HCT116 (cell line): Measurements from ENCODE around the gene CA11. TPM values are rescaled to one million over a fixed set of nuclear protein-coding genes. Genes with fewer than 3 reads are reported as not detected.
A peak's percentile ranks its signal among the peaks of the same experiment; 100 is the strongest.

ENCODE experiments used
- ATAC-seq: fragments of 200-7000 bp; cut with Tn5 transposase; 2 replicates; pipeline ENCODE4 v1.9.1; 2020; ENCODE audit warnings: mild to moderate bottlenecking, moderate library complexity
- BruUV-seq: library from RNA; stranded (reverse); fragments of 400-500 nt; replicated peaks from 2 replicates; lab custom pipeline; 2021; lab: Mats Ljungman, UMichigan
- CTCF ChIA-PET: fragments of 300-600 bp; sonication (Branson Sonifier 250); formaldehyde crosslinking; loops from one replicate; lab custom pipeline; 2021; ENCODE audit warnings: antibody characterized with exemption; lab: Charles Lee
- POLR2A ChIA-PET: fragments of 300-600, 350-600 bp; sonication (Branson Sonifier 250); formaldehyde crosslinking; loops from one replicate; lab custom pipeline; 2021; ENCODE audit warnings: antibody characterized with exemption; lab: Charles Lee
- RAD21 ChIA-PET, 2 experiments: fragments of 300-600 bp; sonication (Branson Sonifier 250); formaldehyde crosslinking; loops; one replicate each; lab custom pipeline; 2023; ENCODE audit warnings: low total read pairs in 2 of 2; ENCODE audit not compliant: uncharacterized antibody in 2 of 2, unreplicated experiment in 2 of 2, low non-redundant PET in 1 of 2; lab: Charles Lee
- DNase-seq: peaks from one replicate; pipeline ENCODE4 v3.0.0-alpha.2; 2010; ENCODE audit warnings: low read depth, low spot score
- H2AFZ ChIP-seq: fragments of 200-600 bp; shearing (Covaris generic), sonication (generic); 2 replicates; pipeline ENCODE4 v1.6.1; 2017; ENCODE audit warnings: low read depth, mixed run types, mixed read lengths, antibody characterized with exemption, low read length; ENCODE audit not compliant: poor library complexity, severe bottlenecking
- H3K27ac ChIP-seq: 2 replicates; pipeline ENCODE4 v1.5.1; 2012; ENCODE audit warnings: low read depth, low read length
- H3K27me3 ChIP-seq: fragments of 200-600 bp; sonication (generic); 2 replicates; pipeline ENCODE4 v1.6.1; 2016; ENCODE audit warnings: mixed run types, low read length, mixed read lengths; ENCODE audit not compliant: insufficient read depth
- H3K36me3 ChIP-seq, 2 experiments: fragments of 200-500 bp in 1 of 2; fragments of 200-600 bp in 1 of 2; sonication (Bioruptor generic) in 1 of 2; sonication (generic) in 1 of 2; 2 replicates each; pipeline versions ENCODE4 v1.5.1 to v1.6.1; 2014 to 2016; ENCODE audit warnings: low read length in 2 of 2, inconsistent platforms in 1 of 2, mixed read lengths in 1 of 2, mixed run types in 1 of 2; ENCODE audit not compliant: insufficient read depth in 2 of 2, control insufficient read depth in 1 of 2
- H3K4me1 ChIP-seq, 2 experiments: fragments of 200-600 bp in 1 of 2; sonication (generic) in 1 of 2; 2 replicates each; pipeline versions ENCODE4 v1.5.1 to v1.6.1; 2012 to 2017; ENCODE audit warnings: low read length in 2 of 2, inconsistent platforms in 1 of 2, mild to moderate bottlenecking in 1 of 2, mixed read lengths in 1 of 2, mixed run types in 1 of 2, moderate library complexity in 1 of 2; ENCODE audit not compliant: insufficient read depth in 2 of 2, control insufficient read depth in 1 of 2
- H3K4me2 ChIP-seq: fragments of 200-600 bp; sonication (generic); 2 replicates; pipeline ENCODE4 v1.6.1; 2017; ENCODE audit warnings: mixed run types, low read length, mixed read lengths
- H3K4me3 ChIP-seq, 2 experiments: fragments of 200-600 bp in 1 of 2; sonication (generic) in 1 of 2; replicated peaks in 1 of 2; 2 replicates each; pipeline ENCODE4 v1.5.1; 2011 to 2016; ENCODE audit warnings: low read length in 2 of 2, control low read depth in 1 of 2, low read depth in 1 of 2, mild to moderate bottlenecking in 1 of 2, mixed read lengths in 1 of 2, mixed run types in 1 of 2
- H3K79me2 ChIP-seq: fragments of 200-600 bp; sonication (generic); 2 replicates; pipeline ENCODE4 v1.6.1; 2017; ENCODE audit warnings: mild to moderate bottlenecking, mixed run types, low read length, moderate library complexity, mixed read lengths; ENCODE audit not compliant: insufficient read depth
- H3K9ac ChIP-seq: fragments of 200-600 bp; sonication (generic); 2 replicates; pipeline ENCODE4 v1.6.1; 2016; ENCODE audit warnings: low read length, mixed read lengths
- H3K9me2 ChIP-seq: fragments of 200-600 bp; sonication (generic), shearing (Covaris generic); 2 replicates; pipeline ENCODE4 v1.6.1; 2017; ENCODE audit warnings: mixed run types, mild to moderate bottlenecking, moderate library complexity; ENCODE audit not compliant: insufficient read depth
- H3K9me3 ChIP-seq, 2 experiments: fragments of 200-500 bp in 1 of 2; fragments of 200-600 bp in 1 of 2; sonication (Bioruptor generic) in 1 of 2; sonication (generic) in 1 of 2; 2 replicates each; pipeline ENCODE4 v1.6.1; 2014 to 2017; ENCODE audit warnings: low read length in 2 of 2, mixed read lengths in 2 of 2, inconsistent platforms in 1 of 2, low read depth in 1 of 2, mild to moderate bottlenecking in 1 of 2, mixed run types in 1 of 2, moderate library complexity in 1 of 2; ENCODE audit not compliant: control insufficient read depth in 1 of 2, insufficient read depth in 1 of 2
- H4K20me1 ChIP-seq: fragments of 200-600 bp; sonication (generic), shearing (Covaris generic); 2 replicates; pipeline ENCODE4 v1.6.1; 2017; ENCODE audit warnings: mixed run types, mild to moderate bottlenecking, moderate library complexity; ENCODE audit not compliant: insufficient read depth
- CBX3 ChIP-seq: IDR thresholded peaks from 2 replicates; pipeline ENCODE4 v1.6.1; 2012; ENCODE audit warnings: low read depth
- POLR2AphosphoS5 ChIP-seq: IDR thresholded peaks from 2 replicates; pipeline ENCODE4 v1.6.1; 2011; ENCODE audit warnings: mild to moderate bottlenecking, low read depth, low read length, moderate library complexity
- RAD21 ChIP-seq: IDR thresholded peaks from 2 replicates; pipeline ENCODE4 v1.6.1; 2012; ENCODE audit warnings: low read depth, mild to moderate bottlenecking
- REST ChIP-seq: IDR thresholded peaks from 2 replicates; pipeline ENCODE4 v1.6.1; 2012; ENCODE audit warnings: low read depth
- SRF ChIP-seq: IDR thresholded peaks from 2 replicates; pipeline ENCODE4 v1.6.1; 2012; ENCODE audit warnings: low read depth
- intact Hi-C: fragments of 100-400 bp; cut with micrococcal nuclease; formaldehyde crosslinking; loops from 2 replicates; pipeline ENCODE4 v1.10.0; 2022
- total RNA-seq: library from RNA; stranded (reverse); gene quantifications from one replicate; pipeline ENCODE4 v1.2.1, GENCODE V29; 2021; ENCODE audit not compliant: unreplicated experiment
- TF ChIP-seq, protein P1 (sequence below), 3 experiments: fragments of 200-600 bp in 1 of 3; sonication (generic) in 1 of 3; IDR thresholded peaks in 2 of 3; conservative IDR thresholded peaks in 1 of 3; 2 replicates each; pipeline ENCODE4 v1.5.1; 2012 to 2017; ENCODE audit warnings: low read depth in 2 of 3, low read length in 2 of 3, antibody characterized with exemption in 1 of 3, borderline replicate concordance in 1 of 3, control low read depth in 1 of 3, mild to moderate bottlenecking in 1 of 3, mixed read lengths in 1 of 3, mixed run types in 1 of 3, moderate library complexity in 1 of 3; ENCODE audit not compliant: insufficient read depth in 1 of 3

Gene CA11
- total RNA-seq, 1 experiment from 2014 or later = 29.6 TPM

DNA sequence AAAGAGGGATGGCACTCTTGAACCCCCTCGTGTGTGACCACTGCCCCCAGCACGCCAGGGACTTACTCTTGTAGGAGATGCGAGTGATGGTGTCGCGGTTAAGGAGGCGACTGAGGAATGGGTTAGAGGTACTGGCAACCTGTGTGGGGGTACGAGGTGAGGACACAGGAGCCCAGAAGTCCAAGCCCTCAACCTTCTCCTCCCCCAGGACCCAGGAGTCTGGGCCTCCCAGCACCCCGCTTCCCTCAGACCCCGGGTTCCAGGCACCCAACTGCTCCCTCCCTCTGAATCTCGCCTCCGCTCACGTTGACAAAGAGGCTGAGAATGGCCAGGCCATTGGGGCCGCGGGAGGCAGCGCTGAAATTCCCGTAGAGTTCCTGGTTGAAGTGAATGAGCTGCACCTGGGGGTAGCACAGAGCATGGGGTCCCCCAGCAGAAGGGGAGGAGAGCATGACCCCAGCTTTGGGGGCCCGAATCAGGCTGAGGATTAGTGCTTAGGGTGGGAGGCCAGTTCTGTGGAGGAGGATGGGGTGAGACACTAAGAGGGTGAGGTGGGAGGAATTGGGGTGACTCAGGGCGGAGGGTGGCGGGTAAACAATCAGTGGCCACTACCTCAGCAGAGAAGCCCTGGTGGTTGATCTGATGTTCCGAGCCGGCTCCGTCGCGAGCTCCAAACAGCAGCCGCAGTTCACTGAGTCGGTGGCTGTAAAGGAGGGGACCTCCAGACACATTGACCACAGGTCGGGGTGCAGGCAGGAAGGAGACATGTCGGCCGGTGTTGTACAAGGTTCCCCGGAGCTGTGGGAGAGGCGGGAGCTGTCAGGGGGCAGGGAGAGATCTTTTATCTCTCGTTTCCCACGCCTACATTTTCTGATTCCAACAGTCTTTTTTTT lies 6.3 kb downstream of the CA11 start:
- ATAC-seq = no peak
- ChIA-PET CTCF (no interaction called here), RAD21 (no interaction called here), POLR2A (interaction anchor here (0.6 to 1.2 kb wide), 2 partner anchors 13 to 57 kb away, joined by 3 to 7 read pairs; no protein-coding TSS in a partner anchor)
- Histone ChIP-seq H3K9ac (no peak overlapping the region), H3K4me1 (peaks cover 16 to 52% of the 10 kb centered on the region in 2 experiments), H3K27ac (peak overlapping the region; percentile 95; the same call in 1 of the 2 replicates), H3K36me3 (no peaks in the 10 kb centered on the region), H3K9me2 (no peaks in the 10 kb centered on the region), H3K9me3 (no peaks in the 10 kb centered on the region), H4K20me1 (no peaks in the 10 kb centered on the region), H3K27me3 (no peaks in the 10 kb centered on the region), H3K4me2 (no peak overlapping the region; the same call in 1 of the 2 replicates), H3K4me3 (no peak overlapping the region), H3K79me2 (peaks cover 6% of the 10 kb centered on the region; the same call in 1 of the 2 replicates), H2AFZ (no peak overlapping the region)
- TF ChIP-seq SRF (no peak), POLR2AphosphoS5 (no peak), RAD21 (no peak), REST (no peak), CBX3 (no peak)
- TF ChIP-seq, protein P1, sequence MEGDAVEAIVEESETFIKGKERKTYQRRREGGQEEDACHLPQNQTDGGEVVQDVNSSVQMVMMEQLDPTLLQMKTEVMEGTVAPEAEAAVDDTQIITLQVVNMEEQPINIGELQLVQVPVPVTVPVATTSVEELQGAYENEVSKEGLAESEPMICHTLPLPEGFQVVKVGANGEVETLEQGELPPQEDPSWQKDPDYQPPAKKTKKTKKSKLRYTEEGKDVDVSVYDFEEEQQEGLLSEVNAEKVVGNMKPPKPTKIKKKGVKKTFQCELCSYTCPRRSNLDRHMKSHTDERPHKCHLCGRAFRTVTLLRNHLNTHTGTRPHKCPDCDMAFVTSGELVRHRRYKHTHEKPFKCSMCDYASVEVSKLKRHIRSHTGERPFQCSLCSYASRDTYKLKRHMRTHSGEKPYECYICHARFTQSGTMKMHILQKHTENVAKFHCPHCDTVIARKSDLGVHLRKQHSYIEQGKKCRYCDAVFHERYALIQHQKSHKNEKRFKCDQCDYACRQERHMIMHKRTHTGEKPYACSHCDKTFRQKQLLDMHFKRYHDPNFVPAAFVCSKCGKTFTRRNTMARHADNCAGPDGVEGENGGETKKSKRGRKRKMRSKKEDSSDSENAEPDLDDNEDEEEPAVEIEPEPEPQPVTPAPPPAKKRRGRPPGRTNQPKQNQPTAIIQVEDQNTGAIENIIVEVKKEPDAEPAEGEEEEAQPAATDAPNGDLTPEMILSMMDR (IDR thresholded peaks at IDR 0.05 in 2 of 3, conservative IDR thresholded peaks at IDR 0.05 in 1 of 3; ENCODE audit: borderline replicate concordance in 1 of 3, insufficient read depth in 1 of 3, low read depth in 2 of 3, low read length in 2 of 3) = no peak
- intact Hi-C loops = no loop called here
- no TSS peak for BruUV-seq
- DNase-seq = no peak
